Glomerular visceral epithelial cell (primary cell): ENCODE measurements around the gene PAK1IP1.
"Not testable (repeated sequence)": the region's sequence is repeated elsewhere in the genome, so short reads cannot be mapped to it uniquely, and the experiment has no call there.

Experiments
- DNase-seq: peaks from one replicate; pipeline ENCODE4 v3.0.0-alpha.2; 2016; ENCODE audit errors: extremely low spot score

PAK1IP1 gene

DNA sequence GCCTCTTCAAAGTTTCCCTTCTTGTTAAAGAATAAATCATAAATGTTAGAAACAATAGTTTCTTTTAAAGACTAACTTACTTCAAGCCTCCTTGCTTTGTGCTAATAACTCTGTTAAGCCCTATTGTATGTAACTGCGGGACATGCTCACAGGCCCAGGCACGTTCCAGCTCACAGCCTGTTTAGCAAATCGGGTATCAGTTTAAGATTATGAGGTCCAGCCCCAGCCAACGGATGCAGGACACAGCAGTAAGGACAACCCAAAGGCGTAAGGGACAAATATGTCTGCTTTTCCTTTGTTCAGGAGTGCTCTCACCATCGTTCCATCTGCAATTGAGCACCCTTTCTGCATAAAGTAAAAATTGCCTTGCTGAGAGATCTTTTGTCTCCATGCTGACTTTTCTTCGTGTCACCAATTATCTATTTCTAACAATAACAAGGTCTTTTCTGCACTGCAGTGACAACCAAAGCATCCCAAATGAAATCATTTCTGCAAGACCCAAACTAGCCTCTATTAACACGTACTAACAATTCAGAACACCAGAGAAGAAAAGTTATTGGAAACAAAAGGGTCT is 1.7 kb upstream of the PAK1IP1 start:
- DNase-seq: no peak

- peak; percentile 13 for DNase-seq
These were observed 400 bp downstream of the PAK1IP1 start for GRCh38 chr6:10695086-10695657.

GRCh38 chr6:10696655-10697054 is 1.9 kb downstream of the PAK1IP1 start:
- DNase-seq: no peak

GRCh38 chr6:10713962-10714361 is 19.2 kb downstream of the PAK1IP1 start:
- no peak for DNase-seq

- peak; percentile 36 for DNase-seq
These were observed 24.7 kb downstream of the PAK1IP1 start for GRCh38 chr6:10719296-10719963.

DNA sequence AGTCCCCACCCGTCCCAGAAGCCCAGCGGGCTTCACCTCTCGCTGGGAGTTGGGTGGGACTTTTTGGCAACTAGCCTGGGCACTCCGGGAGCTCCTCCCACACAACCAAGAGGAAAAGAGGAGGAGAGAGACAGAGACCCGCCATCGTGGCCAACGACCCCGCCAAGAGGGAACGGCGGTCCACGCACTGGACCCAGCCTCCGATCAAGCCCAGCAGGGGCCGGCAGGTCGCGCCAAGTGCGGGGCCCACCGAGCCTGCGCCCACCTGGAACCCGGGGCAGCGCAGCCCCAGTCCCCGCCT is 25.1 kb downstream of the PAK1IP1 start:
- DNase-seq: no peak

DNA sequence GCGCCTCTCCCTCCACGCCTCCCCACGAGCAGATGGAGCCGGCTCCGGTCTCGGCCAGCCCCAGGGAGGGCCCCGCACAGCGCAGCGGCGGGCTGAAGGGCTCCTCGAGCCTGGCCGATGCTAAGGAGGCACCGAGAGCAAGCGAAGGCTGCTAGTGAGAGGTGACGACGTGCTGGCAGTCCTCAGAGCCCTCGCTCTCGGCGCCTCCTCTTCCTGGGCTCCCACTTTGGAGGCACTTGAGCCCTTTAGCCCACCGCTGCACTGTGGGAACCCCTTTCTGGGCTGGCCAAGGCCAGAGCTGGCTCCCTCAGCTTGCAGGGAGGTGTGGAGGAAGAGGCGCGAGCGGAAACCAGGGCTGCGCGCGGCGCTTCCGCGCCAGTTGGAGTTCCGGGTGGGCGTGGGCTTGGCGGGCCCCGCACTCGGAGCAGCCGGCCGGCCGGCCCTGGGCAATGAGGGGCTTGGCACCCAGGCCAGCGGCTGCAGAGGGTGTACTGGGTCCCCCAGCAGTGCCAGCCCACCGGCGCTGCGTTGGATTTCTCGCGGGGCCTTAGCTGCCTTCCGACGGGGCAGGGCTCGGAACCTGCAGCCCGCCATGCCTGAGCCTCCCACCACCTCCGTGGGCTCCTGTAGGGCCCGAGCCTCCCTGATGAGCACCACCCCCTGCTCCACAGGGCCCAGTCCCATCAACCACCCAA is 25.6 kb downstream of the PAK1IP1 start:
- DNase-seq: peak; percentile 56

GRCh38 chr6:10720960-10721849 is 26.4 kb downstream of the PAK1IP1 start:
- peak; percentile 34 for DNase-seq

GRCh38 chr6:10721850-10722569 is 27.2 kb downstream of the PAK1IP1 start:
- DNase-seq: no peak

GRCh38 chr6:10722570-10722819 is 27.7 kb downstream of the PAK1IP1 start:
- no peak for DNase-seq

GRCh38 chr6:10722820-10723566 is 28.2 kb downstream of the PAK1IP1 start, which contains the start of gene TMEM14C:
TMEM14C (plus strand) TSS chr6:10723070; CDS start chr6:10724614, 1,544 bp downstream.
- DNase-seq: peak; percentile 98

DNA sequence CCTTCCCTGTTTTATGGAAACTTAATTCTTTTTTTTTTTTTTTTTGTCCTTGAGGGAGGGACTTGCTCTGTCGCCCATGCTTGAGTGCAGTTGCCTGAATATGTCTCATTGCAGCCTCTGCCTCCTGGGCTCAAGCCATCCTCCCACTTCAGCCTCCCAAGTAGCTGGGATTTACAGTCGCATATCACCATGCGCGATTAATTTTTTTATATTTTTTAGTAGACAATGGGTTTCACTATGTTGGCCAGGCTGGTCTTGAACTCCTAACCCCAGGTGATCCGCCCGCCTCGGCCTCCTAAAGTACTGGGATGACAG is 28.8 kb downstream of the PAK1IP1 start:
- no peak for DNase-seq

GRCh38 chr6:10725044-10725443 is 30.3 kb downstream of the PAK1IP1 start:
- DNase-seq: no peak

DNA sequence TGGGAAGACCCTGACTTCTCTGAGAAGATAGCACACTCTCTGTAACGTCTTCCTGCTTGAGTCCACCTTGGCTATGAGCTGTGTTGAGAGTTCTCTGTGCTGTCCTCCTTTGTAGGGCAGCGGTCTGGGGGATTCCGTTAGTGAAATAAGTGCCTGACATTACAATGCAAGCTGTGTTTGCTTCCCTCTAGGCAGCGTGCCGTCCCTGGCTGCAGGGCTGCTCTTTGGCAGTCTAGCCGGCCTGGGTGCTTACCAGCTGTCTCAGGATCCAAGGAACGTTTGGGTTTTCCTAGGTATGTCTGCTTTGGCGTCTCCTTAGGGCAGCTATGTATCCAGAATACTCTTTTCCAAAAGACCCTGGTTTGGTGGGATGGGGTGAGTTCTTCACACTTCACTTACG is 30.9 kb downstream of the PAK1IP1 start:
- no peak for DNase-seq

DNA sequence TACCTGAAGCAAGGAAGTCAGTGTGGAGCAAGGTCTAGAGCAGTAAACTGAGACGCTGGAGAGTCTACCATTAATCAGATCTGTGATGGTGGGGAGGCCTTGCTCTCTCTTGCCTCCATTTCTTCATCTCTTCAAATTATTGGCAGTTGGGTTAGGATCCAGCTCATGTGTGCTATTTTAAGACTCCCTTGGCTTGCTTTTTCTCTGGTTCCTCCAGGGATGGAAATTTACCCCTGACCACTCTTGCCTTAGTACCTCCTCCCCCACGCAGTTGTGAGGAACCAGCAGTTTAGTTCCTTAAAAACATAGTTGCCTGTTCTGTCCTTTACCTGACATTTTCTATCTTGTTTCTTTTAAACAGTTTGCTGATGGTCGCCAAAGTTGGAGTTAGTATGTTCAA is 35.5 kb downstream of the PAK1IP1 start:
- no peak for DNase-seq

- DNase-seq: no peak
These were observed 38.5 kb downstream of the PAK1IP1 start for GRCh38 chr6:10733151-10733715.

- no peak for DNase-seq
These were observed 39.1 kb downstream of the PAK1IP1 start for GRCh38 chr6:10733863-10734262.

GRCh38 chr6:10736731-10737130 is 42.0 kb downstream of the PAK1IP1 start:
- no peak for DNase-seq

DNA sequence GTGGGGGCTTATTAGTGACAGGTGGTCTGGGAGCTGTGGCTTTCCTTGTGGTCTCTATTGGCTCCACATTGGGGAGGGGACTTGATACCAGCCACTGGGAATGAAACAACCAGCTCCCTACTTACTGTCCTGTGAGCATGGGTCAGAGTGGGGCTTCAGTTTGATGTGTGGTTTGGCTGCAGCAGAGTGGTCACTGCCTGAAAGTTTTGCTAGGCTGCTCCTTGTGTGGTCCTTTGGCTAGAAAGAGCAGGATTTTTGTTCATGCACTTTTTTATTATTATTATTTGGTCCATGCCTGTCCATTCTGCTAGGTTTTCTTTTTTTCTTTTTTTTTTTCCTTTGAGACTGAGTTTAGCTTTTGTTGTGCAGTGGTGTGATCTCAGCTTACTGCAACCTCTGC is 45.3 kb downstream of the PAK1IP1 start:
- no peak for DNase-seq

DNA sequence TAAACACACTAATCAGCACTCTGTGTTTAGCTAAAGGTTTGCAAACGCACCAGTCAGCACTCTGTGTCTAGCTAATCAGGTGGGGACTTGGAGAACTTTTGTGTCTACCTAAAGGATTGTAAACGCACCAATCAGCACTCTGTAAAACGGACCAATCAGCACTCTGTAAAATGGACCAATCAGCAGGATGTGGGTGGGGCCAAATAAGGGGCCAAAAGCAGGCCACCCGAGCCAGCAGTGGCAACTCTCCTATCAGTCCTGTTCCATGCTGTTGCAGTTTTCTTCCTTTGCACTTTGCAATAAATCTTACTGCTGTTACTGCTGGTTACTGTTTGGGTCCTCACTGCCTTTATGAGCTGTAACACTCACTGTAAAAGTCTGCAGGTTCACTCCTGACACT is 46.9 kb downstream of the PAK1IP1 start:
- not testable (repeated sequence) for DNase-seq

GRCh38 chr6:10742251-10742650 is 47.5 kb downstream of the PAK1IP1 start:
- no peak for DNase-seq
